Measurements from ENCODE around the gene NFS1. TPM values are rescaled to one million over a fixed set of nuclear protein-coding genes. Genes with fewer than 3 reads are reported as not detected.
A peak's percentile ranks its signal among the peaks of the same experiment; 100 is the strongest.
"Not testable (repeated sequence)": the region's sequence is repeated elsewhere in the genome, so short reads cannot be mapped to it uniquely, and the experiment has no call there.

The NFS1 gene
- total and polyA plus RNA-seq, 2 of the 8 experiments (the other 6 are each of a cell fraction or from before 2014, with no cell fraction given): 26.1 to 38.8 TPM

GRCh38 chr20:35686872-35687271 lies 12.3 kb downstream of the NFS1 start:
- not testable (repeated sequence) for H4K91ac ChIP-seq (replicated peaks; ENCODE audit: insufficient read length, low read length); H2AFZ ChIP-seq (ENCODE audit: low read length); H2BK120ac ChIP-seq (replicated peaks; ENCODE audit: low read depth, low read length); H3K9ac ChIP-seq (replicated peaks in 1 of 4; ENCODE audit: extremely low read depth in 1 of 4, low read depth in 3 of 4, low read length in 3 of 4); H4K8ac ChIP-seq (ENCODE audit: extremely low read depth, insufficient read depth, low read length); H3K14ac ChIP-seq (ENCODE audit: insufficient read length); H3K23me2 ChIP-seq (ENCODE audit: low read depth, low read length); H3K56ac ChIP-seq (replicated peaks; ENCODE audit: insufficient read length, low read depth, low read length); H3K4ac ChIP-seq (replicated peaks; ENCODE audit: insufficient read length, low read depth, low read length); H3K18ac ChIP-seq (ENCODE audit: extremely low read depth, low read length); H4K20me1 ChIP-seq (replicated peaks in 1 of 2; ENCODE audit: control insufficient read depth in 1 of 2, insufficient read depth in 2 of 2, low read length in 2 of 2); H3K4me2 ChIP-seq (ENCODE audit: insufficient read depth in 1 of 2, low read depth in 2 of 2, low read length in 2 of 2); H3K79me2 ChIP-seq (ENCODE audit: control insufficient read depth in 1 of 2, insufficient read depth in 2 of 2, low read length in 2 of 2); H3K27ac ChIP-seq (ENCODE audit: low read depth, low read length); H3K79me1 ChIP-seq (ENCODE audit: low read depth, low read length); H4K5ac ChIP-seq (ENCODE audit: insufficient read length, low read depth, low read length); H3K27me3 ChIP-seq (replicated peaks in 1 of 4; ENCODE audit: control insufficient read depth in 3 of 4, extremely low read depth in 1 of 4, insufficient read depth in 3 of 4, low read length in 3 of 4); H2AK5ac ChIP-seq (ENCODE audit: low read depth, low read length); H3K4me1 ChIP-seq (replicated peaks in 1 of 4; ENCODE audit: control insufficient read depth in 3 of 4, insufficient read depth in 4 of 4, low read length in 3 of 4); H2BK15ac ChIP-seq (ENCODE audit: low read length); H2BK12ac ChIP-seq (ENCODE audit: low read depth, low read length); H2BK20ac ChIP-seq (ENCODE audit: low read length); FAIRE-seq; H3K9me3 ChIP-seq (ENCODE audit: insufficient read depth in 2 of 2, low read depth in 1 of 2, low read length in 1 of 2); H2BK5ac ChIP-seq (ENCODE audit: low read depth, low read length); H3K4me3 ChIP-seq (ENCODE audit: extremely low read depth in 1 of 4, insufficient read depth in 2 of 4, low read depth in 3 of 4, low read length in 4 of 4); H3K23ac ChIP-seq (ENCODE audit: insufficient read length)
- peaks cover 0 to 22% (median 6%) of the 10 kb centered on the region in 4 experiments; a peak in 3 of 8 replicates for H3K36me3 ChIP-seq (ENCODE audit: control insufficient read depth in 2 of 4, insufficient read depth in 4 of 4, low read length in 3 of 4)
- POLR2A ChIA-PET (ENCODE audit: partially characterized antibody): interaction anchor here (0.6 to 2.4 kb wide), 5 partner anchors 11 to 55 kb away, joined by 3 to 6 read pairs (median 3); partner anchors contain the start of gene RBM39
- peak in 1 of 2 experiments; percentile 58 for DNase-seq (ENCODE audit: low read depth in 1 of 2, low spot score in 2 of 2)
- 87% methylated on average over 11 of the region's 11 CpGs; no CpG with 5 or more reads in 1 of the 2 experiments for WGBS, 2 experiments (ENCODE audit: extremely low coverage in 1 of 2, insufficient coverage in 1 of 2, insufficient read length in 1 of 2, insufficient replicate concordance in 2 of 2, low coverage in 1 of 2, low lambda C conversion rate in 2 of 2, missing lambda C conversion rate in 1 of 2)
- TF ChIP-seq, protein P1, sequence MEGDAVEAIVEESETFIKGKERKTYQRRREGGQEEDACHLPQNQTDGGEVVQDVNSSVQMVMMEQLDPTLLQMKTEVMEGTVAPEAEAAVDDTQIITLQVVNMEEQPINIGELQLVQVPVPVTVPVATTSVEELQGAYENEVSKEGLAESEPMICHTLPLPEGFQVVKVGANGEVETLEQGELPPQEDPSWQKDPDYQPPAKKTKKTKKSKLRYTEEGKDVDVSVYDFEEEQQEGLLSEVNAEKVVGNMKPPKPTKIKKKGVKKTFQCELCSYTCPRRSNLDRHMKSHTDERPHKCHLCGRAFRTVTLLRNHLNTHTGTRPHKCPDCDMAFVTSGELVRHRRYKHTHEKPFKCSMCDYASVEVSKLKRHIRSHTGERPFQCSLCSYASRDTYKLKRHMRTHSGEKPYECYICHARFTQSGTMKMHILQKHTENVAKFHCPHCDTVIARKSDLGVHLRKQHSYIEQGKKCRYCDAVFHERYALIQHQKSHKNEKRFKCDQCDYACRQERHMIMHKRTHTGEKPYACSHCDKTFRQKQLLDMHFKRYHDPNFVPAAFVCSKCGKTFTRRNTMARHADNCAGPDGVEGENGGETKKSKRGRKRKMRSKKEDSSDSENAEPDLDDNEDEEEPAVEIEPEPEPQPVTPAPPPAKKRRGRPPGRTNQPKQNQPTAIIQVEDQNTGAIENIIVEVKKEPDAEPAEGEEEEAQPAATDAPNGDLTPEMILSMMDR (IDR thresholded peaks at IDR 0.05; ENCODE audit: control extremely low read depth in 1 of 3, insufficient read depth in 1 of 3, low read depth in 1 of 3, low read length in 3 of 3): peak; percentile 44 to 52 (median 46)
- TF ChIP-seq RAD21 (IDR thresholded peaks at IDR 0.05 in 1 of 2, conservative IDR thresholded peaks at IDR 0.05 in 1 of 2; ENCODE audit: low read depth in 2 of 2, low read length in 2 of 2): peak; percentile 49 to 59
- CTCF ChIA-PET (ENCODE audit: partially characterized antibody): interaction anchor here (0.8 to 1.5 kb wide), 6 partner anchors 11 to 267 kb away, joined by 3 to 5 read pairs (median 4); partner anchors contain the start of gene SCAND1
